IPS DF 6.9 (cell line): ENCODE data around the gene LIPF.
"Not testable (repeated sequence)": the region's sequence is repeated elsewhere in the genome, so short reads cannot be mapped to it uniquely, and the experiment has no call there.

Experiments used
- DNase-seq: peaks from one replicate; pipeline ENCODE4 v3.0.0-alpha.2; 2013; ENCODE audit warnings: low read depth, low spot score
- H3K27ac ChIP-seq: one replicate; pipeline ENCODE4 v1.5.1; 2013; ENCODE audit warnings: low read length, control low read depth
- H3K27me3 ChIP-seq: 2 replicates; pipeline ENCODE4 v1.6.1; 2013; ENCODE audit warnings: mild to moderate bottlenecking, low read length; ENCODE audit not compliant: control insufficient read depth, insufficient read depth
- H3K36me3 ChIP-seq: 2 replicates; pipeline ENCODE4 v1.6.1; 2013; ENCODE audit warnings: low read length; ENCODE audit not compliant: control insufficient read depth, insufficient read depth
- H3K4me1 ChIP-seq: 2 replicates; pipeline ENCODE4 v1.6.1; 2013; ENCODE audit warnings: low read length; ENCODE audit not compliant: control insufficient read depth, insufficient read depth
- H3K4me3 ChIP-seq: 2 replicates; pipeline ENCODE4 v1.5.1; 2013; ENCODE audit warnings: mild to moderate bottlenecking, low read length
- H3K9me3 ChIP-seq: 2 replicates; pipeline ENCODE4 v1.6.1; 2013; ENCODE audit warnings: low read length, inconsistent platforms; ENCODE audit not compliant: control insufficient read depth, insufficient read depth
- WGBS: extraction: QIAGEN DNeasy Blood & Tissue Kit; methylation state at CpG from one replicate; pipeline ENCODE4 v1.1.7; 2013; ENCODE audit warnings: mixed read lengths, missing lambda C conversion rate; ENCODE audit not compliant: insufficient read length, insufficient coverage; 5-methylcytosine and 5-hydroxymethylcytosine counted together

LIPF gene

DNA sequence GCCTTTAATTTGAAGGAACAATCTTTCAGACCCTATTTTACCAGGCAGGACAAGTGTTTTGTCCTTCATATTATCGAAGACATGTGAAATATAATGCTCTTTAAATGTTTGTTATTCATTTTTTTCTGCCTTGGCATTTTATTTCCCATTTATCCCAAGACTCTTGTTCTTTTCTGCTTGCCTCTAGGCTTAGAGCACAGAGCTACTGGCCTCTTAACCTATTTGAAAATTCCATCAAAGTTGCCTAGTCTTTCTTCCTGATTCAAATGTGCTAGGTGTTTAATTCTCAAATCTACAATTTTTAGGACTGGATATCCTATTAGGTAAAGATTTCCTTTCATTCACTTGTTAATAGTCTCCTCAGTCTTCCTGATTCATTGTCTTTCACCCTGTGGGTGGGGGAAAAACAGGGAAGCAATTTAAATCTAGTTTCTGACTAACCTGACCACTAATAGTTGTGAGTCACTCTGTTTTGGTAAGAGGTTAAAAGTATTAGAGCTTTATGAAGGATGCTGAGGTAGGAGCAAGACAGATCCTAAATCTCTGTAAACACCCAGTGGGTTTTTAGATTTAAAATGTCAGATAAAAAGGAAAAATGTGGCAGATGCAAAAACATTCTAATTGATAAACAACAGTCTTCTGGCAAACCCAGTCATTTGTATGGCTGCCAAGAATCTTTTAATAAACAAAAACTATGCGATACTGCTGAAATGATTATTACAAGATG is 43.4 kb downstream of the LIPF start:
- Histone ChIP-seq H3K27ac (no peak overlapping the region), H3K4me1 (no peaks in the 10 kb centered on the region), H3K9me3 (no peaks in the 10 kb centered on the region), H3K27me3 (peaks cover 18% of the 10 kb centered on the region; the same call in 1 of the 2 replicates), H3K36me3 (no peaks in the 10 kb centered on the region), H3K4me3 (no peak overlapping the region)
- no CpG with 5 or more reads among the region's 2 CpGs for WGBS
- no peak for DNase-seq

- no CpG with 5 or more reads among the region's 6 CpGs for WGBS
- not testable (repeated sequence) for H3K27ac ChIP-seq
These were observed 45.1 kb downstream of the LIPF start for GRCh38 chr10:88709361-88709760.

DNA sequence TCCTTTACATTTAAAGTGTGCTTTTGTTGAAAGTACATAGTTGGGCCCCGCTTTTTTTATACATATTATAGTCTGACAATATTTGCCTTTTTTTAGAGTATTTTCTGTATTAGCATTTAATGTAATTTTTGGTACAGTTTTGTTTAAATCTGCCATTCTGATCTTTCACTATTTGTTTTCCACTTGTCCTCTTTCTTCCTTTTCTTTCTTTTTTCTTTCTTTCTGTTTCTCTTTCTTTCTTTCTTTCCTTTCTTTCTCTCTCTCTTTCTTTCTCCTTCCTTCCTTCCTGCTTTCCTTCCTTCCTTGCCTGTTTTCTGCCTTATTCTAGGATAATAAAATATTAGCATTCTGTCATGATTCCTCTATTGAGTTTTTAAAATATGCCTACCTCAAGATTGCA is 51.3 kb downstream of the LIPF start:
- H3K4me3 ChIP-seq, result no peak overlapping the region
- no peak for DNase-seq
- H3K27ac ChIP-seq, result no peak overlapping the region
- H3K36me3 ChIP-seq, result no peaks in the 10 kb centered on the region
- H3K27me3 ChIP-seq, result no peaks in the 10 kb centered on the region
- H3K4me1 ChIP-seq, result no peaks in the 10 kb centered on the region
- no CpG with 5 or more reads among the region's 1 CpG for WGBS
- H3K9me3 ChIP-seq, result no peaks in the 10 kb centered on the region

More at GRCh38 chr10:88709361-88709760, 45.1 kb downstream of the LIPF start:
- H3K9me3 ChIP-seq, H3K4me1 ChIP-seq, H3K36me3 ChIP-seq, H3K4me3 ChIP-seq, DNase-seq: not testable (repeated sequence)
- peaks cover 12% of the 10 kb centered on the region; the same call in 1 of the 2 replicates for H3K27me3 ChIP-seq

DNA sequence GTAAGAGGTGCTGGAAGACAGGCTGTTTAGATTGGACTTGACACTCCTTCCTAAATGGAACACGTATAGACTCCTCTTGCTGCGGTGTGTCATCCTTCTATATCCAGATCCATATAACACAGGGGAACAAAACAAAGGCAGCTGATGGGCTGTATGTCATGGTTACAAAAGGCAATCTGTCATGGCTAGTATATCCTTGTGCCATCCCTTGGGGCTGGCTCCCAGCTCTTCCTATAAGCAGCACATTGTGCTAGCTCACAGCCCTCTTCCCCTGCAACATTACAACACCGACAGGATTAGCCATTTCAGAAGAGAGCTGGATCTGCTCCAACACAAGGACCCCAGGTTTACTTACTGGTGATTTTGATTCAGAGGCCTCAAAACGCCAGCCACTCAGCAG is 57.1 kb downstream of the LIPF start:
- Histone ChIP-seq H3K4me1 (no peaks in the 10 kb centered on the region), H3K36me3 (no peaks in the 10 kb centered on the region)
- DNase-seq, result no peak

DNA sequence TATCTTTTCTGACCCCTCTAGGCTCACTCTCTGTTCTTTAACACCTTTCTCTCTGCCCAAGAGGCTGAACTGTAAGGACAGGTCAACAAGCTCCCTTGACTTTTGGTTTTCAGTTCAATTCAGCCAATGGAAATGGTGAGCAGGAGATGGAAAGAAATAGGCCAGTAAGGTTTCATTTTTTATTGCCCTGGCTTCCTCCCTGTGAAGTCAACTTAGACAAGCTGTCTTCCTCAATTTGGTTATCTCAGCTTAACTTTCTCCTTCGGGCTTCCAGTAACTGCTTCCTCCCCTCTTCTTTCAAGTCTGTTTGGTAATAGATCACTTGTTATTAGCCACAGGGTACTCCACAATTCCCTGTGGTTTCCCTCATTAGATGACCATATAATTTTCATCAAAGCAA is 61.6 kb downstream of the LIPF start:
- Histone ChIP-seq H3K36me3 (no peaks in the 10 kb centered on the region), H3K9me3 (no peaks in the 10 kb centered on the region), H3K4me1 (no peaks in the 10 kb centered on the region; the same call in 1 of the 2 replicates), H3K4me3 (no peak overlapping the region), H3K27ac (no peak overlapping the region), H3K27me3 (no peaks in the 10 kb centered on the region)
- no CpG with 5 or more reads among the region's 1 CpG for WGBS
- no peak for DNase-seq

More for the DNA sequence above, 57.1 kb downstream of the LIPF start:
- Histone ChIP-seq H3K27me3 (no peaks in the 10 kb centered on the region), H3K4me3 (no peak overlapping the region), H3K9me3 (no peaks in the 10 kb centered on the region), H3K27ac (no peak overlapping the region)
- WGBS, result no CpG with 5 or more reads among the region's 4 CpGs

DNA sequence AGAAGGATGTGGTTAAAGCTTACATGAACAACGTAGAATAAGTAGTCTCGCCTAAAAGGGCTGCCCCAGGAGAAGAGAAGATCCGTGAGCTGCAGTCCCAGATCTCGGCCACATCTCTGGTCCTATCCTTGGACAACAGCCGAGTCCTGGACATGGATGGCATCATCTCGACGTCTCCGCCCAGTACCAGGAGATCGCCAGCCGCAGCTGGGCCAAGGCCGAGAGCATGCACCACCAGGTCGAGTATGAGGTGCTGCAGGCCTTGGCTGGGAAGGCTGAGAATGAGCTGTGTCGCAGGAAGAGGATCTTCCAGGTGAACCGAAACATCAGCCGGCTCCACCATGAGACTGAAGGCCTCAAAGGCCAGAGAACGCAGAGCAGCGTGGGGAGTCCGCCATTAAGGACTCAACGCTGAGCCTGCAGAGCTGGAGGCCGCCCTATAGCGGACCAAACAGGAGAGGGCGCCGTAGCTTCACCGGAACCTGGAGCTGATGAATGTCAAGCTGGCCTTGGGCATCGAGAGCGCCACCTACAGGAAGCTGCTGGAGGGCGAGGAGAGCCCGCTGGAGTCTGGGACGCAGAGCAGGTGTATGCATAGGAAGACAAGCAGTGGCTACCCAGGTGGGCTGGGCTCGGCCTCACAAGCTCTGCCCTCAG is 64.0 kb downstream of the LIPF start:
- DNase-seq, result peak; percentile 97
- no peaks in the 10 kb centered on the region; the same call in 1 of the 2 replicates for H3K4me1 ChIP-seq
- no CpG with 5 or more reads among the region's 30 CpGs for WGBS
- H3K36me3 ChIP-seq, result no peaks in the 10 kb centered on the region
- no peak overlapping the region for H3K27ac ChIP-seq
- H3K4me3 ChIP-seq, result no peak overlapping the region
- H3K9me3 ChIP-seq, result no peaks in the 10 kb centered on the region
- H3K27me3 ChIP-seq, result no peaks in the 10 kb centered on the region
